ENCODE data around the gene MAP2K6.

DNA sequence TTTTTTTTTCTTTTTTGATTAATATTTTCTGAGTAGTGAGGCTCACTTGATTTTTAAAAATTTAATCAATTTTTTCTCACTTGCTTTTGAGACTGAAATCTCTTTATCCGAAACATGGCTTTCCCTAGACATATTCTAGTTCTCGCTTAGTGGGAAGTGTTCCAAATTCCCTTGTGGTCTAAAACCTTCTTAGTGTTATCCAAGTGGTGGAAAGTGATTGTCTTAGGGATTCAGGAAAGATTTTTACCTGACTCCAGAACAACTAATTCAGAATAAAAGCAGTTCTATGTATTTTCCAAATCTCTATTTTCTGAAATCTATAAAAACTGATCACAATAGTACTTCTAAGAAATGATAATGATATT lies 178.8 kb downstream of the MAP2K6 start:
- TF ChIP-seq, protein P1, sequence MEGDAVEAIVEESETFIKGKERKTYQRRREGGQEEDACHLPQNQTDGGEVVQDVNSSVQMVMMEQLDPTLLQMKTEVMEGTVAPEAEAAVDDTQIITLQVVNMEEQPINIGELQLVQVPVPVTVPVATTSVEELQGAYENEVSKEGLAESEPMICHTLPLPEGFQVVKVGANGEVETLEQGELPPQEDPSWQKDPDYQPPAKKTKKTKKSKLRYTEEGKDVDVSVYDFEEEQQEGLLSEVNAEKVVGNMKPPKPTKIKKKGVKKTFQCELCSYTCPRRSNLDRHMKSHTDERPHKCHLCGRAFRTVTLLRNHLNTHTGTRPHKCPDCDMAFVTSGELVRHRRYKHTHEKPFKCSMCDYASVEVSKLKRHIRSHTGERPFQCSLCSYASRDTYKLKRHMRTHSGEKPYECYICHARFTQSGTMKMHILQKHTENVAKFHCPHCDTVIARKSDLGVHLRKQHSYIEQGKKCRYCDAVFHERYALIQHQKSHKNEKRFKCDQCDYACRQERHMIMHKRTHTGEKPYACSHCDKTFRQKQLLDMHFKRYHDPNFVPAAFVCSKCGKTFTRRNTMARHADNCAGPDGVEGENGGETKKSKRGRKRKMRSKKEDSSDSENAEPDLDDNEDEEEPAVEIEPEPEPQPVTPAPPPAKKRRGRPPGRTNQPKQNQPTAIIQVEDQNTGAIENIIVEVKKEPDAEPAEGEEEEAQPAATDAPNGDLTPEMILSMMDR (IDR thresholded peaks at IDR 0.05): no peak
- no peak for TF ChIP-seq POLR2A (IDR thresholded peaks at IDR 0.05)

Data from Peyer's patch (tissue), 4 donors.